ENCODE data around the gene NKAPL. TPM values are rescaled to one million over a fixed set of nuclear protein-coding genes. Genes with fewer than 3 reads are reported as not detected.

Gene NKAPL
- total and polyA plus RNA-seq, 2 of the 13 experiments (the other 11 are each of a cell fraction or from before 2014, with no cell fraction given): not detected

GRCh38 chr6:28225056-28225834 lies 33.9 kb upstream of the NKAPL start, which contains the start of gene ZSCAN9 (continued):
- TF ChIP-seq KDM2A (CRISPR knock-in tag; IDR thresholded peaks at IDR 0.05; ENCODE audit: borderline replicate concordance, low read depth) (peak; percentile 97), ZHX1 (CRISPR knock-in tag; IDR thresholded peaks at IDR 0.05; ENCODE audit: low read depth) (peak; percentile 77; the same call in 1 of the 2 replicates), DPF2 (CRISPR knock-in tag; IDR thresholded peaks at IDR 0.05; ENCODE audit: borderline replicate concordance, low read depth) (no peak), MED8 (CRISPR knock-in tag; IDR thresholded peaks at IDR 0.05; ENCODE audit: insufficient replicate concordance) (peak; percentile 87), RFXANK (CRISPR knock-in tag; IDR thresholded peaks at IDR 0.05) (no peak), ZNF318 (CRISPR knock-in tag; IDR thresholded peaks at IDR 0.05) (peak; percentile 80; the same call in 1 of the 2 replicates), MZF1 (CRISPR knock-in tag; IDR thresholded peaks at IDR 0.05; ENCODE audit: borderline replicate concordance) (no peak), LCORL (IDR thresholded peaks at IDR 0.05) (peak; percentile 72), LCORL (CRISPR knock-in tag; IDR thresholded peaks at IDR 0.05) (peak; percentile 88), GTF3A (CRISPR knock-in tag; conservative IDR thresholded peaks at IDR 0.05) (0 out of 2 replicates have a peak, but pooled peaks have one; percentile 58), EED (CRISPR knock-in tag; IDR thresholded peaks at IDR 0.05) (0 out of 2 replicates have a peak, but pooled peaks have one; percentile 53), ZNF747 (CRISPR knock-in tag; IDR thresholded peaks at IDR 0.05; ENCODE audit: borderline replicate concordance) (peak; percentile 76; the same call in 1 of the 2 replicates), PHF5A (CRISPR knock-in tag; IDR thresholded peaks at IDR 0.05; ENCODE audit: low read depth, unreplicated experiment) (peak; percentile 26), THAP11 (CRISPR knock-in tag; IDR thresholded peaks at IDR 0.05) (peak; percentile 93), MEIS1 (CRISPR knock-in tag; IDR thresholded peaks at IDR 0.05; ENCODE audit: borderline replicate concordance) (peak; percentile 65; the same call in 1 of the 2 replicates), FOXP4 (CRISPR knock-in tag; IDR thresholded peaks at IDR 0.05) (0 out of 2 replicates have a peak, but pooled peaks have one; percentile 26)

Data from HepG2 (cell line).